ENCODE measurements around the gene SPTLC2.

The SPTLC2 gene

GRCh38 chr14:77473921-77474320 is 142.5 kb downstream of the SPTLC2 start (continued):
- TF ChIP-seq POU6F1 (CRISPR knock-in tag; IDR thresholded peaks at IDR 0.05; ENCODE audit: borderline replicate concordance, low read depth) (no peak), PPARA (CRISPR knock-in tag; IDR thresholded peaks at IDR 0.05; ENCODE audit: borderline replicate concordance) (no peak), ZNF70 (CRISPR knock-in tag; IDR thresholded peaks at IDR 0.05) (no peak), SNAI2 (CRISPR knock-in tag; IDR thresholded peaks at IDR 0.05) (no peak), ZC3H10 (CRISPR knock-in tag; IDR thresholded peaks at IDR 0.05) (no peak), ESRRG (CRISPR knock-in tag; IDR thresholded peaks at IDR 0.05) (no peak), TOX (CRISPR knock-in tag; IDR thresholded peaks at IDR 0.05; ENCODE audit: borderline replicate concordance) (no peak), ISL1 (CRISPR knock-in tag; IDR thresholded peaks at IDR 0.05) (no peak), ZFP3 (CRISPR knock-in tag; IDR thresholded peaks at IDR 0.05) (no peak), CSDC2 (CRISPR knock-in tag; IDR thresholded peaks at IDR 0.05) (no peak), ARNTL (CRISPR knock-in tag; IDR thresholded peaks at IDR 0.05; ENCODE audit: borderline replicate concordance, low read depth) (no peak), ZFP30 (CRISPR knock-in tag; IDR thresholded peaks at IDR 0.05) (no peak)

GRCh38 chr14:77470224-77470870 is 146.1 kb downstream of the SPTLC2 start:
- ATAC-seq: peak; percentile 18; the same call in 2 of the 3 replicates
- no peak for TF ChIP-seq ESRRG (CRISPR knock-in tag; IDR thresholded peaks at IDR 0.05)
- TF ChIP-seq, protein P1, sequence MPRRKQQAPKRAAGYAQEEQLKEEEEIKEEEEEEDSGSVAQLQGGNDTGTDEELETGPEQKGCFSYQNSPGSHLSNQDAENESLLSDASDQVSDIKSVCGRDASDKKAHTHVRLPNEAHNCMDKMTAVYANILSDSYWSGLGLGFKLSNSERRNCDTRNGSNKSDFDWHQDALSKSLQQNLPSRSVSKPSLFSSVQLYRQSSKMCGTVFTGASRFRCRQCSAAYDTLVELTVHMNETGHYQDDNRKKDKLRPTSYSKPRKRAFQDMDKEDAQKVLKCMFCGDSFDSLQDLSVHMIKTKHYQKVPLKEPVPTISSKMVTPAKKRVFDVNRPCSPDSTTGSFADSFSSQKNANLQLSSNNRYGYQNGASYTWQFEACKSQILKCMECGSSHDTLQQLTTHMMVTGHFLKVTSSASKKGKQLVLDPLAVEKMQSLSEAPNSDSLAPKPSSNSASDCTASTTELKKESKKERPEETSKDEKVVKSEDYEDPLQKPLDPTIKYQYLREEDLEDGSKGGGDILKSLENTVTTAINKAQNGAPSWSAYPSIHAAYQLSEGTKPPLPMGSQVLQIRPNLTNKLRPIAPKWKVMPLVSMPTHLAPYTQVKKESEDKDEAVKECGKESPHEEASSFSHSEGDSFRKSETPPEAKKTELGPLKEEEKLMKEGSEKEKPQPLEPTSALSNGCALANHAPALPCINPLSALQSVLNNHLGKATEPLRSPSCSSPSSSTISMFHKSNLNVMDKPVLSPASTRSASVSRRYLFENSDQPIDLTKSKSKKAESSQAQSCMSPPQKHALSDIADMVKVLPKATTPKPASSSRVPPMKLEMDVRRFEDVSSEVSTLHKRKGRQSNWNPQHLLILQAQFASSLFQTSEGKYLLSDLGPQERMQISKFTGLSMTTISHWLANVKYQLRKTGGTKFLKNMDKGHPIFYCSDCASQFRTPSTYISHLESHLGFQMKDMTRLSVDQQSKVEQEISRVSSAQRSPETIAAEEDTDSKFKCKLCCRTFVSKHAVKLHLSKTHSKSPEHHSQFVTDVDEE (CRISPR knock-in tag; IDR thresholded peaks at IDR 0.05): no peak
- no peak for TF ChIP-seq CSDC2 (CRISPR knock-in tag; IDR thresholded peaks at IDR 0.05)
- no peak for TF ChIP-seq ISL1 (CRISPR knock-in tag; IDR thresholded peaks at IDR 0.05)
- no peak for TF ChIP-seq ZNF8 (CRISPR knock-in tag; IDR thresholded peaks at IDR 0.05)
- TF ChIP-seq CREB5 (CRISPR knock-in tag; IDR thresholded peaks at IDR 0.05; ENCODE audit: low read depth): no peak
- TF ChIP-seq ZNF70 (CRISPR knock-in tag; IDR thresholded peaks at IDR 0.05): no peak
- TF ChIP-seq ZFP30 (CRISPR knock-in tag; IDR thresholded peaks at IDR 0.05): no peak
- no peak for TF ChIP-seq OSR1 (CRISPR knock-in tag; IDR thresholded peaks at IDR 0.05)
- TF ChIP-seq ARNTL (CRISPR knock-in tag; IDR thresholded peaks at IDR 0.05; ENCODE audit: borderline replicate concordance, low read depth): no peak
- no peak for TF ChIP-seq ZFP3 (CRISPR knock-in tag; IDR thresholded peaks at IDR 0.05)
- TF ChIP-seq GLIS3 (CRISPR knock-in tag; IDR thresholded peaks at IDR 0.05): no peak
- TF ChIP-seq PPARA (CRISPR knock-in tag; IDR thresholded peaks at IDR 0.05; ENCODE audit: borderline replicate concordance): no peak
- TF ChIP-seq, protein P2, sequence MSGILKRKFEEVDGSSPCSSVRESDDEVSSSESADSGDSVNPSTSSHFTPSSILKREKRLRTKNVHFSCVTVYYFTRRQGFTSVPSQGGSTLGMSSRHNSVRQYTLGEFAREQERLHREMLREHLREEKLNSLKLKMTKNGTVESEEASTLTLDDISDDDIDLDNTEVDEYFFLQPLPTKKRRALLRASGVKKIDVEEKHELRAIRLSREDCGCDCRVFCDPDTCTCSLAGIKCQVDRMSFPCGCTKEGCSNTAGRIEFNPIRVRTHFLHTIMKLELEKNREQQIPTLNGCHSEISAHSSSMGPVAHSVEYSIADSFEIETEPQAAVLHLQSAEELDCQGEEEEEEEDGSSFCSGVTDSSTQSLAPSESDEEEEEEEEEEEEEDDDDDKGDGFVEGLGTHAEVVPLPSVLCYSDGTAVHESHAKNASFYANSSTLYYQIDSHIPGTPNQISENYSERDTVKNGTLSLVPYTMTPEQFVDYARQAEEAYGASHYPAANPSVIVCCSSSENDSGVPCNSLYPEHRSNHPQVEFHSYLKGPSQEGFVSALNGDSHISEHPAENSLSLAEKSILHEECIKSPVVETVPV (CRISPR knock-in tag; IDR thresholded peaks at IDR 0.05): no peak

- TF ChIP-seq CSDC2 (CRISPR knock-in tag; IDR thresholded peaks at IDR 0.05): no peak
- no peak for TF ChIP-seq BACH2 (CRISPR knock-in tag; IDR thresholded peaks at IDR 0.05; ENCODE audit: borderline replicate concordance)
- TF ChIP-seq GLIS3 (CRISPR knock-in tag; IDR thresholded peaks at IDR 0.05): no peak
- no peak for TF ChIP-seq ZNF70 (CRISPR knock-in tag; IDR thresholded peaks at IDR 0.05)
- no peak for TF ChIP-seq ZNF565 (CRISPR knock-in tag; conservative IDR thresholded peaks at IDR 0.05; ENCODE audit: low read depth)
- TF ChIP-seq ISL1 (CRISPR knock-in tag; IDR thresholded peaks at IDR 0.05): no peak
- no peak for TF ChIP-seq ARNTL (CRISPR knock-in tag; IDR thresholded peaks at IDR 0.05; ENCODE audit: borderline replicate concordance, low read depth)
- TF ChIP-seq ZNF8 (CRISPR knock-in tag; IDR thresholded peaks at IDR 0.05): no peak
- peak; percentile 13; the same call in 2 of the 3 replicates for ATAC-seq
Measured at GRCh38 chr14:77469539-77469938, 146.9 kb downstream of the SPTLC2 start.

DNA sequence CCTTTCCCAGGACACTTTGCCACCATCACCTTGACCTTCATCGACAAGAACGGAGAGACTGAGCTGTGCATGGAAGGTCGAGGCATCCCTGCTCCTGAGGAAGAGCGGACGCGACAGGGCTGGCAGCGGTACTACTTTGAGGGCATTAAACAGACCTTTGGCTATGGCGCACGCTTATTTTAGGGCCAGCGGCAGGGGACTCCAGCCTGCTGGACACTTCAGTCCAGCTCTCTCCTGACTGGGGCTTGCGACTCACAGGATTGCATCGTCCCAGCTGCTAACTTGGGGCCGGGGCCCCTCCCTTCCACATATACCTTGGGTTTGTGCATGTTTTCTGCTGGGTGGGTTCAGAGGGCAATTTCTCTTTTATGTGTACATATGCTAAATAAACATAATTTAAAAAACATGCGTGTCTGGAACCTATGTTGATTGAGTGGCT is 147.4 kb downstream of the SPTLC2 start:
- ATAC-seq: no peak
- TF ChIP-seq TOX (CRISPR knock-in tag; IDR thresholded peaks at IDR 0.05; ENCODE audit: borderline replicate concordance): no peak
- no peak for TF ChIP-seq ARNTL (CRISPR knock-in tag; IDR thresholded peaks at IDR 0.05; ENCODE audit: borderline replicate concordance, low read depth)
- no peak for TF ChIP-seq ISL1 (CRISPR knock-in tag; IDR thresholded peaks at IDR 0.05)
- no peak for TF ChIP-seq CSDC2 (CRISPR knock-in tag; IDR thresholded peaks at IDR 0.05)
- TF ChIP-seq, protein P2 (CRISPR knock-in tag; IDR thresholded peaks at IDR 0.05): no peak
- TF ChIP-seq, protein P3, sequence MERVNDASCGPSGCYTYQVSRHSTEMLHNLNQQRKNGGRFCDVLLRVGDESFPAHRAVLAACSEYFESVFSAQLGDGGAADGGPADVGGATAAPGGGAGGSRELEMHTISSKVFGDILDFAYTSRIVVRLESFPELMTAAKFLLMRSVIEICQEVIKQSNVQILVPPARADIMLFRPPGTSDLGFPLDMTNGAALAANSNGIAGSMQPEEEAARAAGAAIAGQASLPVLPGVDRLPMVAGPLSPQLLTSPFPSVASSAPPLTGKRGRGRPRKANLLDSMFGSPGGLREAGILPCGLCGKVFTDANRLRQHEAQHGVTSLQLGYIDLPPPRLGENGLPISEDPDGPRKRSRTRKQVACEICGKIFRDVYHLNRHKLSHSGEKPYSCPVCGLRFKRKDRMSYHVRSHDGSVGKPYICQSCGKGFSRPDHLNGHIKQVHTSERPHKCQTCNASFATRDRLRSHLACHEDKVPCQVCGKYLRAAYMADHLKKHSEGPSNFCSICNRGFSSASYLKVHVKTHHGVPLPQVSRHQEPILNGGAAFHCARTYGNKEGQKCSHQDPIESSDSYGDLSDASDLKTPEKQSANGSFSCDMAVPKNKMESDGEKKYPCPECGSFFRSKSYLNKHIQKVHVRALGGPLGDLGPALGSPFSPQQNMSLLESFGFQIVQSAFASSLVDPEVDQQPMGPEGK (CRISPR knock-in tag; IDR thresholded peaks at IDR 0.05; ENCODE audit: borderline replicate concordance): no peak
- TF ChIP-seq ZFP3 (CRISPR knock-in tag; IDR thresholded peaks at IDR 0.05): no peak
